Hepatocyte (in vitro differentiated cells): ENCODE results near the gene EIF6. TPM values are rescaled to one million over a fixed set of nuclear protein-coding genes. Genes with fewer than 3 reads are reported as not detected.

Experiments
- DNase-seq: peaks from one replicate; pipeline ENCODE4 v3.0.0-alpha.2; 2016; ENCODE audit warnings: low spot score
- H2AFZ ChIP-seq: fragments of 200-600 bp; sonication (generic); 2 replicates; pipeline ENCODE4 v1.6.0; 2016; ENCODE audit warnings: antibody characterized with exemption, mild to moderate bottlenecking
- H3K27ac ChIP-seq: fragments of 200-600 bp; sonication (generic); 2 replicates; pipeline ENCODE4 v1.5.1; 2016; ENCODE audit warnings: mild to moderate bottlenecking
- H3K27me3 ChIP-seq: fragments of 200-600 bp; sonication (generic); 2 replicates; pipeline ENCODE4 v1.6.1; 2016
- H3K36me3 ChIP-seq: fragments of 200-600 bp; sonication (generic); replicated peaks from 2 replicates; pipeline ENCODE4 v1.5.1; 2016; ENCODE audit warnings: low read depth; ENCODE audit not compliant: insufficient read depth
- H3K4me1 ChIP-seq: fragments of 200-600 bp; sonication (generic); 2 replicates; pipeline ENCODE4 v1.5.1; 2016; ENCODE audit warnings: mild to moderate bottlenecking, moderate library complexity; ENCODE audit not compliant: insufficient read depth
- H3K4me2 ChIP-seq: fragments of 200-600 bp; sonication (generic); 2 replicates; pipeline ENCODE4 v1.6.0; 2016
- H3K4me3 ChIP-seq: fragments of 200-600 bp; sonication (generic); 2 replicates; pipeline ENCODE4 v1.5.1; 2016; ENCODE audit warnings: mild to moderate bottlenecking
- H3K79me2 ChIP-seq: fragments of 200-600 bp; sonication (generic); 2 replicates; pipeline ENCODE4 v1.6.0; 2017; ENCODE audit warnings: mild to moderate bottlenecking
- H3K9me2 ChIP-seq: fragments of 200-600 bp; sonication (generic); replicated peaks from 2 replicates; pipeline ENCODE4 v1.6.0; 2017; ENCODE audit warnings: mild to moderate bottlenecking; ENCODE audit not compliant: insufficient read depth
- H3K9me3 ChIP-seq: fragments of 200-600 bp; sonication (generic); 2 replicates; pipeline ENCODE4 v1.5.1; 2016; ENCODE audit warnings: low read depth, mild to moderate bottlenecking
- H4K20me1 ChIP-seq: fragments of 200-600 bp; sonication (generic); 2 replicates; pipeline ENCODE4 v1.6.0; 2016; ENCODE audit warnings: mild to moderate bottlenecking; ENCODE audit not compliant: insufficient read depth, poor library complexity, severe bottlenecking
- EZH2 ChIP-seq: fragments of 200-600 bp; sonication (generic); IDR thresholded peaks from 2 replicates; pipeline ENCODE4 v1.6.1; 2016; ENCODE audit warnings: antibody characterized with exemption, mild to moderate bottlenecking, borderline replicate concordance
- EZH2phosphoT487 ChIP-seq: fragments of 200-600 bp; sonication (generic); IDR thresholded peaks from one replicate; pipeline ENCODE4 v1.6.1; 2018; ENCODE audit warnings: antibody characterized with exemption, mild to moderate bottlenecking, low read depth, moderate library complexity; ENCODE audit not compliant: unreplicated experiment, severe bottlenecking
- WGBS: methylation state at CpG from one replicate; pipeline ENCODE4 v1.1.6; 2016; ENCODE audit warnings: low lambda C conversion rate; ENCODE audit errors: missing lambda C conversion rate; 5-methylcytosine and 5-hydroxymethylcytosine counted together
- polyA plus RNA-seq: library from polyadenylated mRNA; unstranded; fragments of >200 nt; fragmentation: Nextera tagmentation; extraction: Ambion mirVana; gene quantifications from 2 replicates; pipeline ENCODE4 v1.2.1, GENCODE V29; 2016
- total RNA-seq: library from RNA; depleted of rRNA; stranded (reverse); fragments of >200 nt; gene quantifications from 2 replicates; pipeline ENCODE4 v1.2.3, GENCODE V29; 2014
- TF ChIP-seq, protein P1 (sequence below): fragments of 200-600 bp; sonication (generic); IDR thresholded peaks from 2 replicates; pipeline ENCODE4 v1.5.1; 2016; ENCODE audit warnings: antibody characterized with exemption, mild to moderate bottlenecking; ENCODE audit not compliant: poor library complexity

Gene EIF6
- total and polyA plus RNA-seq, 2 experiments from 2014 or later = 112 to 230 TPM

DNA sequence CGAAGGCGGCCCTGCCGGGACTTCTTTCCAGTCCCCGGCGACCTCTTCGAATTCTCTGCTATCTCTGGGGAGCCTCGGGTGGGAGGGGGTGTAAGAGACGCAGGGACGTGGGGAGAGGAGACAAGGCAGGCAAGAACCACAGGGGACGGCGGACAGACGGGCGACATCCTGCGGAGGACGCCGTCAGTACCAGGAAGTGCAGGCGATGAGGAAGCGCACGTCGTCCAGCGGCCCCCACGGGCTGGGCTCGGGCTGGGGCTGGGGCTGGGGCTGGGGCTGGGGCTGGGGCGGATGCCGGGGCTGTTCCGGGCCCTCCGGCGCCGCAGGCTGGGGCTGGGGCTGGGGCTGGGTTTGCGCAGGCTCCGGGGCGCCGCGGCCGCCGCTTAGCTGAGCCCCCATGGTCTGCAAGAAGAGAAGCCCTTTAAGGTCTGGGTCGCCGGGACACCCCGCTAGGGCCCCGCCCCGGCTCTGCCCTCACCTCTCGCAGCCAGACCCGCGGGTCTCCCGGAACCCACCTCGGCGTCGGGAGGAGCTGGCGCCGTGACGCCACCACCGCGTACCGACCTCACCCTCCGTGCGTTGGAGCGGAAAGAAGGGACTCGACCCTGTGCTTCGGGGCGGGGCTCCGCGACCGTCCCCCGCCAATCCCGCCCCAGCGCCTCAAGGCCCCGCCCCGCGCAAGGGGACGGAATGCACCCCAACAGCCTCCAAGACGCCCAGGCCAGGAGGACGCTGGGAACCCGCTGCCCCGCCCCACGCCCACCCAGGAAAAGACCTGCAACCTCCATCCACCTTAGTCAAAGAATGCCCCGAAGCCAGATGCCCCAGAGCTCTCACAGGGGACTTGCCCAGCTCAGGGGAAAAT lies 6.8 kb downstream of the EIF6 start, which contains the start of gene MMP24OS:
Gene MMP24OS, minus strand, starts transcription at position 592 of the 865 bp plus-strand sequence. Its CDS starts 193 bp downstream, at position 399.
- peaks cover 7% of the 10 kb centered on the region for H3K4me1 ChIP-seq
- peaks cover 2% of the 10 kb centered on the region for H4K20me1 ChIP-seq
- no peaks in the 10 kb centered on the region for H3K27me3 ChIP-seq
- 3% methylated on average over 39 of the region's 76 CpGs for WGBS
- no peaks in the 10 kb centered on the region for H3K36me3 ChIP-seq
- peak; percentile 95 for DNase-seq
- H3K4me2 ChIP-seq = peak within 1 kb of the TSS; percentile 97
- H3K4me3 ChIP-seq = peak within 1 kb of the TSS; percentile 69
- H3K9me3 ChIP-seq = no peaks in the 10 kb centered on the region
- H2AFZ ChIP-seq = peak within 1 kb of the TSS; percentile 46
- TF ChIP-seq, protein P1, sequence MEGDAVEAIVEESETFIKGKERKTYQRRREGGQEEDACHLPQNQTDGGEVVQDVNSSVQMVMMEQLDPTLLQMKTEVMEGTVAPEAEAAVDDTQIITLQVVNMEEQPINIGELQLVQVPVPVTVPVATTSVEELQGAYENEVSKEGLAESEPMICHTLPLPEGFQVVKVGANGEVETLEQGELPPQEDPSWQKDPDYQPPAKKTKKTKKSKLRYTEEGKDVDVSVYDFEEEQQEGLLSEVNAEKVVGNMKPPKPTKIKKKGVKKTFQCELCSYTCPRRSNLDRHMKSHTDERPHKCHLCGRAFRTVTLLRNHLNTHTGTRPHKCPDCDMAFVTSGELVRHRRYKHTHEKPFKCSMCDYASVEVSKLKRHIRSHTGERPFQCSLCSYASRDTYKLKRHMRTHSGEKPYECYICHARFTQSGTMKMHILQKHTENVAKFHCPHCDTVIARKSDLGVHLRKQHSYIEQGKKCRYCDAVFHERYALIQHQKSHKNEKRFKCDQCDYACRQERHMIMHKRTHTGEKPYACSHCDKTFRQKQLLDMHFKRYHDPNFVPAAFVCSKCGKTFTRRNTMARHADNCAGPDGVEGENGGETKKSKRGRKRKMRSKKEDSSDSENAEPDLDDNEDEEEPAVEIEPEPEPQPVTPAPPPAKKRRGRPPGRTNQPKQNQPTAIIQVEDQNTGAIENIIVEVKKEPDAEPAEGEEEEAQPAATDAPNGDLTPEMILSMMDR = peak; percentile 38
- TF ChIP-seq EZH2 = no peak
- H3K27ac ChIP-seq = peak within 1 kb of the TSS; percentile 99
- H3K9me2 ChIP-seq = no peaks in the 10 kb centered on the region
- peaks cover 42% of the 10 kb centered on the region for H3K79me2 ChIP-seq

DNA sequence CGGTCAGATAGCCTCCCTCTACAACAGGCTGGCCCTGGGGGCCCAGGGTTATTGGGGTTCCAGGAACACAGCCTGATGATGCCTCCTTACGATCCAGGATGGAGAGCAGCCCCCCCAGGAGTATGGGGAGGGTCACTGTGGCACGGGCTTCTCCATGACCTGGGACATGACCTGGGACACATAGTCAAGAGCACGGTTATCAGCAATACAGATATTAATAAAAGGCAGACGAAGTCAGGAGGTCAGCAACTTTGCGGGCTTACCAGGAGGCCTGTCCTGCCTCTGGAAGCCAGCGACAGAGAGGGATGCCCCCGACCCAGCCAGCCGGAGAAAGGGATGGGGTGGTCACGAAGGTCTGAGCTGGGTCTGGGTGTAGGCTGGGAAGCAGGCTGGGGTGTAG lies 7.4 kb downstream of the EIF6 start:
- H4K20me1 ChIP-seq = no peaks in the 10 kb centered on the region
- peak overlapping the region; percentile 69 for H3K4me3 ChIP-seq
- H3K36me3 ChIP-seq = no peaks in the 10 kb centered on the region
- TF ChIP-seq EZH2phosphoT487 (no peak), EZH2 (no peak)
- 19% methylated on average over 10 of the region's 10 CpGs for WGBS
- H3K4me1 ChIP-seq = peaks cover 7% of the 10 kb centered on the region
- H3K27me3 ChIP-seq = no peaks in the 10 kb centered on the region
- H2AFZ ChIP-seq = peak overlapping the region; percentile 37
- no peaks in the 10 kb centered on the region for H3K9me2 ChIP-seq
- H3K9me3 ChIP-seq = no peaks in the 10 kb centered on the region
- H3K79me2 ChIP-seq = peaks cover 35% of the 10 kb centered on the region
- peak overlapping the region; percentile 99 for H3K27ac ChIP-seq
- DNase-seq = no peak
- H3K4me2 ChIP-seq = peak overlapping the region; percentile 97

DNA sequence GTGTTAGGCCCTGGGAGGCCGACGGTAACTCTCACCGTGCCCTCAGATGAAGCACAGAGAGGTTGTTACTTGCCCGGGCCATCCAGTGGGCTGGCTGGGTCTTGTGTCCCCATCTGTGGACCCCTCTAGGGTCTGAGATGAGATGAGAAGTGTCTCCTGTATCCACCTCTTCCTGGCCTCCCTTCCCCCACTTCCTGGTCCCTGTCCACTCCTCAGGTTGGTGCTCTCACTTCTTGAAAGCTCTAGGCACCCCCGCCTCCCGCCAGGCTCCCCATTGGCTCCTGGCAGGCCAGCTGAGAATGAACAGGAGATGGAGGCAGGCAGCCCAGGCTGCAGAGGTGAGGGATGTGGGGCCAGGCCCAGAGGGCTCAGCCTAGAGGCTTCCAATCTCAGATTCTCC lies 8.2 kb downstream of the EIF6 start:
- Histone ChIP-seq H3K4me1 (peaks cover 7% of the 10 kb centered on the region), H3K4me3 (no peak overlapping the region), H3K36me3 (no peaks in the 10 kb centered on the region), H2AFZ (no peak overlapping the region), H3K9me3 (no peaks in the 10 kb centered on the region), H3K27ac (peak overlapping the region; percentile 99), H3K27me3 (no peaks in the 10 kb centered on the region), H3K79me2 (peaks cover 28% of the 10 kb centered on the region), H3K4me2 (peak overlapping the region; percentile 97), H4K20me1 (no peaks in the 10 kb centered on the region), H3K9me2 (no peaks in the 10 kb centered on the region)
- no peak for DNase-seq
- TF ChIP-seq, protein P1 = no peak
- TF ChIP-seq EZH2 = no peak
- no peak for TF ChIP-seq EZH2phosphoT487
- WGBS = 95% methylated on average over 6 of the region's 6 CpGs

DNA sequence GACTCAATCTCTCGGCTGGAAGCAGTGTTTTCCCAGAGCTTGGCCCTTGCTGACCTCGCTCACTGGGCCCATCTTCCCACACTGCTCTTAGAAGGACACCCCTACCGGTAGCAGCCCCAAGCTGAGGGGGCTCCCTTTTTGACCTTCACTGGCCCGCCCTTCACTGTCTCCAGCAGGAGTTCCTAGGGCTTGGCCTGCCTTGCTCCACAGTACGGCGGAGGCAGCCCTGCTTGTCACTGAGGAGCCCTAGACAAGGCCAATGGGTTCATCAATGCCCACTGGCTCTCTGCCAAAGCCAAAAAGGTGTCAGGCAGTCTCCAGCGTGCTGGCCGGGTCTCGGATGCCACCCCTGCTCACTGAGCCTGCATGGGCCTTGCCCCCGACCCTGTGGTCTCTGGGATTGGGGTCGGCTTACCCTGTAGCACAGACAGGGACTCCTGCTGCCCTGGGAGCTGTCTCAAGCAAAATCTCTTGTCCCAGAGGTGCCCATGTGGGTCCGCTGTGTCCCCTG lies 8.8 kb downstream of the EIF6 start:
- no peak overlapping the region for H2AFZ ChIP-seq

More for the DNA sequence above, 8.8 kb downstream of the EIF6 start:
- Histone ChIP-seq H3K79me2 (peaks cover 24% of the 10 kb centered on the region), H3K4me3 (no peak overlapping the region), H3K27ac (no peak overlapping the region), H3K4me2 (no peak overlapping the region), H3K9me2 (no peaks in the 10 kb centered on the region), H4K20me1 (no peaks in the 10 kb centered on the region), H3K9me3 (no peaks in the 10 kb centered on the region), H3K4me1 (peaks cover 7% of the 10 kb centered on the region), H3K27me3 (no peaks in the 10 kb centered on the region), H3K36me3 (no peaks in the 10 kb centered on the region)
- no peak for TF ChIP-seq EZH2phosphoT487
- no peak for TF ChIP-seq EZH2
- TF ChIP-seq, protein P1 = no peak
- no peak for DNase-seq
- 96% methylated on average over 12 of the region's 12 CpGs for WGBS
